GM12864 (cell line): ENCODE data around the gene DSC1.

Experiments used
- DNase-seq: peaks from one replicate; pipeline ENCODE4 v3.0.0-alpha.2; 2011; ENCODE audit warnings: low read depth
- H3K4me3 ChIP-seq: 2 replicates; pipeline ENCODE4 v1.5.1; 2011; ENCODE audit warnings: mild to moderate bottlenecking, low read depth, low read length, control low read depth
- CTCF ChIP-seq: IDR thresholded peaks from 2 replicates; pipeline ENCODE4 v1.5.1; 2011; ENCODE audit warnings: low read depth, mild to moderate bottlenecking, moderate library complexity, low read length, control low read depth, inconsistent platforms; ENCODE audit errors: missing control alignments

Gene DSC1

GRCh38 chr18:31204833-31205232, 42.2 kb upstream of the DSC1 start:
- no peak overlapping the region for H3K4me3 ChIP-seq
- DNase-seq, result no peak
- TF ChIP-seq CTCF, result no peak

- no peak for TF ChIP-seq CTCF
- no peak for DNase-seq
- no peak overlapping the region for H3K4me3 ChIP-seq
Observed at GRCh38 chr18:31204166-31204565, 41.5 kb upstream of the DSC1 start.

DNA sequence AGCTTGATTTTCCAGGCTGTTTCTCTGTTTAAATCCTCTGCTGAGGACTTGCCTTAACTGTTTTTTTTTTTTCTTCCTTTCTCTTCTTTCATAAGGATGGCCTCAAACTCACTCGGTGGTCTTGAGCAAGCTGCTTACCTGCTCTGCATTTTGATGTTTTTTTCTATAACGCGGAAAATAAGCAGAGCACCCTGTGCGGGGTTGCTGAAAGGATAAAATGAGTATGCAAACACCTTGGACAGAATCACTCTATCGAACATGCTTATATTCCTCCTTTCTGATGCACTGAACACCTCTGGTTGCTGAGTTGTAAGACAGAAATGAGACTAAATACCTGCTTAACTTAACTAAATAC, 41.1 kb upstream of the DSC1 start:
- TF ChIP-seq CTCF, result no peak
- DNase-seq, result no peak

GRCh38 chr18:31203096-31203793, 40.6 kb upstream of the DSC1 start:
- no peak for DNase-seq
- TF ChIP-seq CTCF, result no peak
- H3K4me3 ChIP-seq, result no peak overlapping the region

More for the DNA sequence above, 41.1 kb upstream of the DSC1 start:
- no peak overlapping the region for H3K4me3 ChIP-seq

- no peak for DNase-seq
- TF ChIP-seq CTCF, result no peak
- no peak overlapping the region for H3K4me3 ChIP-seq
Observed at GRCh38 chr18:31199190-31199769, 36.6 kb upstream of the DSC1 start.

GRCh38 chr18:31197676-31198075, 35.0 kb upstream of the DSC1 start:
- no peak for DNase-seq
- no peak for TF ChIP-seq CTCF
- no peak overlapping the region for H3K4me3 ChIP-seq

DNA sequence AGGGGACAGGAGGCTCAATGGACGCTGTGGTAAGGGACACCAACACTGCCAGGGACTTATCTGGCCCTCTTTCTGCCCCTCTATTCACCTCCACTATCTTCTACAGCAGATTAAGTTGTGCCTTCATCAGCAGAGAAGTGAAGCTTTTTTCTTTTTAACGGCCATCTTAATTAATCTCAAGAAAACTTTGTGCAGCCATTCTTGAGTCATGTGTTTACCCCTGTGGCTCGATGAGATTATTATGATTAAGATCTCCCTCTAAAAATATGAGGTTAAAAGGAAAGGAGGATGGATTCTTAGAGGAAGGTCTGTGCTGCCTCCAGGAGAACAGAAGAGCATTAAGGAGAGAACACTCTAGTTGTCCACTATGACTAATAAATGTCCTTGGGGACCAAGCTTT, 32.4 kb upstream of the DSC1 start:
- DNase-seq, result no peak
- TF ChIP-seq CTCF, result no peak
- no peak overlapping the region for H3K4me3 ChIP-seq
